GM19452 (cell line): ENCODE results near the gene FAM193A.

Experiments used
- ATAC-seq: cut with Tn5 transposase; IDR thresholded peaks from one replicate; pipeline ENCODE4 v1.9.1; 2021; ENCODE audit not compliant: unreplicated experiment

FAM193A gene

DNA sequence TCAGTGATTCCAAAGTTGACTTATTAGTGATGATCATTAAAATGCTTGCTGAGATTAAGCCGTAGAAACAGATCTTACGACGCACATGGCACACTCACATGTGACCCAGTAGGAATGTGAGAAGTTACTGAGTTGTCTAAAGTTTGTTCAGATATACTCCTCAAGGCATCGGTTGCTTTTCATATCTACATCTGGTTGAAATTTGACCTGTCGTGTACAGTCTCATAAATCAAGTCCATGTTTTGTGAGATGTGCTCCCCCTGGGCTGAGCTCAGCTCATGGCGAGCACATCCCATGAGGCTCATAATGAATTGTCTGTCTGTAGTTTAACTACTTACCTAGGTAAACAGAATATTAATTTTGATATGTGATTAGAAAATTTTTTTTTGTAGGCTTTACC lies 152.7 kb downstream of the FAM193A start:
- ATAC-seq, result no peak

GRCh38 chr4:2689825-2690700 lies 153.6 kb downstream of the FAM193A start:
- ATAC-seq, result peak; percentile 54

- ATAC-seq, result no peak
Measured at GRCh38 chr4:2691313-2691712, 154.9 kb downstream of the FAM193A start.

GRCh38 chr4:2691952-2692435 lies 155.5 kb downstream of the FAM193A start:
- ATAC-seq, result no peak

- ATAC-seq, result no peak
Measured at GRCh38 chr4:2694691-2695090, 158.2 kb downstream of the FAM193A start.

- ATAC-seq, result no peak
Measured at GRCh38 chr4:2695346-2696060, 159.1 kb downstream of the FAM193A start.

GRCh38 chr4:2696423-2696822 lies 160.0 kb downstream of the FAM193A start:
- ATAC-seq, result peak; percentile 94

- ATAC-seq, result no peak
Measured at GRCh38 chr4:2697995-2698414, 161.6 kb downstream of the FAM193A start.

- no peak for ATAC-seq
Measured at GRCh38 chr4:2698504-2698903, 162.1 kb downstream of the FAM193A start.

DNA sequence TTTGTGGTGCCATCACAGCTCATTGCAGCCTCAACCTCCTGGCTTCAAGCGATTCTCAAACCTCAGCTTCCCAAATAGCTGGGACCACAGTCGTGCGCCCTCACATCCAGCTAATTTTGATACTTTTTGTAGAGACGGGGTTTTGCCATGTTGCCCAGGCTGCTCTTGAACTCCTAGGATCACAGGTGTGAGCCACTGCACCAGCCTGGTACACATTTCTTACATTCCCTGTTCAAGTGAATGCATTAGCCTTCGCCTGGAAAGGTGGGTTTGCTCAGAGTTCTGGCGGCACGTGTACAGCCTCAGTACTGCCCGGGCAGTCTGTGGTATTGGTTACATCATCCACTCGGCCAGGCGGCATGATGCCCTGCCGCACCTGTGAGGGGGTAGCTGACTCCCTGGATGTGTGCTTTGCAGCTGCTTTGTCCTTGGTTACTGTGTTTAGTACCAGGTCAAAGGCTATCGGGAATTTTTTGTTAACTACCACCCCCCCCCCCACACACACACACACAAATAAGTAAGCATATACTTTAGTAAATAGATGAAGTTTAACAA lies 162.6 kb downstream of the FAM193A start:
- no peak for ATAC-seq

DNA sequence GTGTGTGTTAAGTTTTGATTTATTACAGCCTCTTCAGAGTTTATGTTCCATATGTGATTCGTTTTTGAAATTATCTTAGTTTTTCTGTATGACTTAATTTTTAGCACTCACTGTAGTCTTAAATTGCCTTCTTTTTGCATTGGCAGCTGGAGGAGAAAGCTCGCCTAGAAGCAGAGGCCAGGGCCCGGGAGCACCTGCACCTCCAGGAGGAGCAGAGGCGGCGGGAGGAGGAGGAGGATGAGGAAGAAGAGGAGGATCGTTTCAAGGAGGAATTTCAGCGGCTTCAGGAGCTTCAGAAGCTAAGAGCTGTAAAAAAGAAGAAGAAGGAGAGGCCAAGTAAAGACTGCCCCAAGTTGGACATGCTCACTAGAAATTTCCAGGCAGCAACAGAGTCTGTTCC lies 163.1 kb downstream of the FAM193A start:
- no peak for ATAC-seq

DNA sequence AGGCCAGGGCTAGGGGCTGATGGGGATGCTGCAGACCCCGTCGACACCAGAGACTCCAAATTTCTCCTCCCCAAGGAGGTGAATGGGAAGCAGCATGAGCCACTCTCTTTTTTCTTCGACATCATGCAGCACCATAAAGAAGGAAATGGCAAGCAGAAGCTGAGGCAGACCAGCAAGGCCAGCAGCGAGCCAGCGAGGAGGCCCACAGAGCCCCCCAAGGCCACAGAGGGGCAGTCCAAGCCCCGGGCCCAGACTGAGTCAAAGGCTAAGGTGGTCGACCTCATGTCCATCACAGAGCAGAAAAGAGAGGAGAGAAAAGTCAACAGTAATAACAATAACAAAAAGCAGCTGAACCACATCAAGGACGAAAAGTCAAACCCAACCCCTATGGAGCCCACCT lies 163.6 kb downstream of the FAM193A start:
- no peak for ATAC-seq

GRCh38 chr4:2702361-2702760 lies 165.9 kb downstream of the FAM193A start:
- ATAC-seq, result no peak

DNA sequence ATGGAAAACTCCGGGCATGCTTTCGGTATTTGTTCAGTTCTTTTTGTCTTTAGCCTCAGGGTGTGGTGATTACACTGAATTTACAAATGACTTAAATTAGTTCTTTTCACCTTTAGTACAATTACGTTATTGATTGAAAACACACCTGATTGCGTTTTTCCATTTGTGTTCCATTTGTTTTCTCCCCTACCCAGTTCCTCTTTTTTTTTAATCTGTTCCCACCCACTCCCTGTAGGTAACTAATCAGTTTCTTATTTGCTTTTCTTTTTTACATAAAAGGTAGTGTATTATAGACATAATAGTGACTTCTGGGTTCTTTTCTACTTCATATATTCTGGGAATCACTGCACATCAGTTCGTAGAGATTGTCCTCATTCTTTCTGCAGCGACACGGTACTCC lies 166.3 kb downstream of the FAM193A start:
- no peak for ATAC-seq

GRCh38 chr4:2712261-2712842 lies 175.9 kb downstream of the FAM193A start:
- no peak for ATAC-seq

- no peak for ATAC-seq
Measured at GRCh38 chr4:2713337-2713736, 176.9 kb downstream of the FAM193A start.

GRCh38 chr4:2714061-2714770 lies 177.8 kb downstream of the FAM193A start:
- ATAC-seq, result no peak

- no peak for ATAC-seq
Measured at GRCh38 chr4:2714918-2715317, 178.5 kb downstream of the FAM193A start.

DNA sequence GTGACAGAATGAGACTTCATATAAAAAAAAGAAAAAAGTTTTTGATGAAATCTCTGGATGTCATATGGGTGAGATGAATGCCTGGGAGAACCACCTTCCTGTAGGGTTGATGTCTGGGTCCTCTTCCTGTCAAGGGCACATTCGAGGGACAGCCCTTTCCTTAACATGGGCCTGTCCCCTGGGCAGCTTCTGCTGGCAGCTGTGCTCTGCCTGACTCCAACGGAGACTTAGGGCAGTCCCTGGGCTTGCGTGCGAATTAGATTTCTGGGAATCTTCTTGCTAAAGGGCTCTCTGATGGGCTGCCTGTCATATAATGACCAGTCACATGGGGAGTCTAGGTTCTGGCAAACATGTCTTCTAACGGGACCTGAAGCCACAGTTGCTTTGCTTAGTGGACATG lies 179.0 kb downstream of the FAM193A start:
- ATAC-seq, result no peak

- no peak for ATAC-seq
Measured at GRCh38 chr4:2716236-2716635, 179.8 kb downstream of the FAM193A start.

GRCh38 chr4:2721586-2721985 lies 185.1 kb downstream of the FAM193A start:
- ATAC-seq, result no peak
